T1000 (cell line): ENCODE data around the gene ZNF236.

Experiments used
- DNase-seq: peaks from one replicate; lab custom pipeline; 2025; ENCODE audit warnings: mixed read lengths; lab: John Stamatoyannopoulos, UW

Gene ZNF236

DNA sequence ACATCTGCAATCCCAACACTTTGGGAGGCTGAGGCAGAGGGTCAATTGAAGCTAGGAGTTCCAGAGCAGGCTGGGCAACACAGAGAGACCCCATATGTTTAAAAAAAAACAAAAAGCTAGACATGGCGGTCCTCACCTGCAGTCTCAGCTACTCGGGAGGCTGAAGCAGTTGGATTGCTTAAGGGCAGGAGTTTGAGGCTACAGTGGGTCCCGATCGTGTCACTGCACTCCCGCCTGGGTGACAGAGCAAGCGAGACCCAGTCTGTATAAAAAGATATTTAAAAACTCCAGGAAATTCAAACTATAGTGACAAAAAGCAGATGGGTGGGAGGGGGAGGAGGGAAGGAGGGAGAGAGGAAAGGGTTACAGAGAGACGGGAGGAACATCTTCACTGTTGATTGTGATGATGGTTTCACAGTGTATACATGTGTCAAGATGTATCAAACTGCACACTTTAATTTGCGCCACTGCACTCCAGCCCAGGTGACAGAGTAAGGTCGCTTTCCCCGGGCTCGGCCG is 942 bp upstream of the ZNF236 start:
- no peak for DNase-seq

- DNase-seq, result peak; percentile 27
These were observed 367 bp upstream of the ZNF236 start for GRCh38 chr18:76821875-76822505.

DNA sequence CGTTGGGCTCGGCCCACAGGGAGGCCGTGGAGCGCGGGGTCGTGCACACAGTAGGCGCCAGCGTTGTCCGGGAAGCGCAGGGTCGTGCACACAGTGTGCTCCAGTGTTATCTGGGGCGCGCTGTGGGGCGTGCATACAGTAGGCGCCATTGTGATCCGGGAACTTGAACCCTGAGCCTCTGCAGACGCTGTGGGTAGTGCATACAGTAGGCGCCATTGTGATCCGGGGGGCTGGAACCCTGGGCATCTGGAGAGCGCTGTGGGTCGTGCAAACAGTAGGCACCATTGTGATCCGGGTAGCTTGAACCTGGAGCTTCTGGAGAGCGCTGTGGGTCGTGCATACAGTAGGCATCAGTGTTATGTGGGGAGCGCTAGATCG is 793 bp downstream of the ZNF236 start:
- no peak for DNase-seq

- DNase-seq, result no peak
These were observed 1.2 kb downstream of the ZNF236 start for GRCh38 chr18:76823587-76824011.

GRCh38 chr18:76824145-76824676 is 1.9 kb downstream of the ZNF236 start:
- no peak for DNase-seq

- DNase-seq, result no peak
These were observed 2.4 kb downstream of the ZNF236 start for GRCh38 chr18:76824754-76825153.

GRCh38 chr18:76827205-76828200 is 5.1 kb downstream of the ZNF236 start:
- DNase-seq, result no peak

GRCh38 chr18:76834379-76834778 is 12.0 kb downstream of the ZNF236 start:
- no peak for DNase-seq

GRCh38 chr18:76835380-76835779 is 13.0 kb downstream of the ZNF236 start:
- DNase-seq, result no peak

DNA sequence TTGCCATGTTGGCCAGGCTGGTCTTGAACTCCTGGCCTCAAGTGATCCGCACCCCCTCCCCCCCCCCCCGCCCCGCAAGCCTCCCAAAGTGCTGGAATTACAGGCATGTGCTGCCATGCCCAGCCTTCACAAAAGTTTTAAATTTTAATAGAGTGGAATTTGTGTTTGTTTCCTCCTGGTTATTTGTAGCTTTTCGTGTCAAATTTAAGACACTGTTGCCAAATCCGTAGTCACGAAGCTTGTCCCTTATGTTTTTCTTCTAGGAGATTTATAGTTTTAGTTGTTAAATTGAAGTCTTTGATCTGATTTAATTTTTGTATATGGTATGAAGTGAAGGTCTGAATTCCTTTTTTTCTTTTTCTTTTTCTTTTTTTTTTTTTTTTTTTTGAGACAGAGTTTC is 14.7 kb downstream of the ZNF236 start:
- DNase-seq, result no peak

GRCh38 chr18:76838182-76838581 is 15.8 kb downstream of the ZNF236 start:
- DNase-seq, result no peak

DNA sequence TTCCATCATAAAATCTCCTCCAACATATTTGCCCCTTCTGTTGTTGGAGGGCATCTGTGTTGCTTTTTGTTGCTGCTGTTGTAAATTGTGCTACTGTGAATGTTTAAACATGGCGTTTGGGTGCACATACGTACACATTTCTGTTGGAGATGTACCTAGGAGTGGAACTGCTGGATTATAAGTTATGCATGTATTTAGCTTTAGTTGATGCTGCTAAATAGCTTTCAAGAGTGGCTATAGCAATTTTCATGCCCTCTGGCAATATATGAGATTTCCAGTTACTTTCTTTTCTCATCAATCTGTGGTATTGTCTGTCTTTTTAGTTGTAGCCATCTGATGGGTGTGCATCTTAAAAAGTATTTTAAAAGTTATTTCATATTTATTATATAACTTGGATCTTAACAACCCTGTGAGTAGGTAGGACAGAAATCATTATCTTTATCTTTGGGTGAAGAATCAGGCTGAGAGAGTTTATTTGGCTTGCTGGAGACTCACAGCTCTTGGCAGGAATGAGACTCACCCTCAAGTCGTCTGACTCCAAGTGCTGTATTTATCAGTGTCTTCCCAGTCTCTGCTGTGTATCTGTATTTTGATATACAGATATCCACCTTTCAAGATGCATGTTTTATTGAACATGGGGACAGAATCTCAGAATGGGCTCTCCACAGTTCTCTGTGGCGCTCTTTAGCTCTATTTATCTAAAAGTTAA is 16.9 kb downstream of the ZNF236 start:
- DNase-seq, result no peak

GRCh38 chr18:76842837-76843530 is 20.6 kb downstream of the ZNF236 start:
- no peak for DNase-seq

GRCh38 chr18:76844144-76844543 is 21.8 kb downstream of the ZNF236 start:
- DNase-seq, result no peak

GRCh38 chr18:76844742-76845477 is 22.6 kb downstream of the ZNF236 start:
- no peak for DNase-seq

DNA sequence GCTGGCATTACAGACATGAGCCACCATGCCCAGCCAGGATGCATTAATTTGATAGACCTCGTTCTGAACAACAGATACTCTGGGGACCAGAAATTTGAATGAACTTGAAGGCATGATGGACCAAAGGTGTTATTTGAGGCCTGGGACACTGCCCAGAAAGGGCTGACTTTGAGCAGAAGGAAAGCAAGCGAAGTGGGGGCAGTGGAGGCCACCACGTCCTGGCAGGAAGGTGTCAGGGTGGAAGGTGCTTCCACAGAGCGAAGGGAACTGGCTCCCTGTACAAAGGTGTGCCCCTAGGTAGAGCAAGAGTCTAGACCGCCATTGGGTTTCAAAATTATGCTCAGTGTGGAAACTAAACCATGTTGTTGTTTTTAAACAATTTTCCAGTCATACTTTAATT is 23.9 kb downstream of the ZNF236 start:
- no peak for DNase-seq

- no peak for DNase-seq
These were observed 25.6 kb downstream of the ZNF236 start for GRCh38 chr18:76847916-76848315.

DNA sequence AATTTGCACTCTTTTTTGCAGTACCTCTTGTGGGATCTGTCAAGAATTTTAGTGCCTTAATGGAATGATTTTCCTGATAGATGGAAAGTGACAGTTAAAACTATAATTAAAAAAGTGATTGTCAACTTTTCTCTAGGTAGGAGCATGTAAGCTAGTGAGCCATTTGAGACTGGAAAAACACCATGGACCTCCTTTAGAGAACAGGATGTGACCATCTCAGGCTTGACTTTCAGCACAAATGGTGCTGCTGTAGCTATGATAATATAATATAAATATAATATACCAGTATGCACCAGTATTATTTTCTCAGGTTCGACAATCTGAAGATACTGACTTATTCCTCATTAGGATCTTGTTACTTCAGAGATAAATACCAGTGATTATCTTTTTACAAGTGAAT is 27.8 kb downstream of the ZNF236 start:
- no peak for DNase-seq

- DNase-seq, result no peak
These were observed 33.2 kb downstream of the ZNF236 start for GRCh38 chr18:76855594-76855993.

DNA sequence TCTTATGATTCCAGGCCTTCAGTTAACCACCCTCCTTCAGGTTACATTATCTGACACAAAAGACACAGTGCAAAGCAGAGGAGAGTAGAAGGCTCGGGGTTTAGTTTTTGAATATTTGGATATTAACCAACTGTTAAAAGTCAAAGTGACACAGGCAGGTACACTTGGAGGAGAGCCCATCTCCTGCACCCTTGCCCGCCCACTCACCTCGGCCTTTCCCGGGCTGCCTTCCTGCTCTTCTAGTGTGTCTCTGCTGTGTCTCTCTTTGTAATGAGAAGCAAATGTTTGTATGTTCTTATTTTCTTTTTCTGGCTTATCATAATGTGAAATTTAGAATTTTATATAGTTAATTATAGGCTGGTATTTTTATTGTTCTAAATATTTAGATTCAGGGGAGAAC is 35.1 kb downstream of the ZNF236 start:
- no peak for DNase-seq
